BLaER1 (cell line): ENCODE results near the gene ZNF629.

ENCODE experiments used
- H3K27ac ChIP-seq: shearing (Covaris generic); formaldehyde crosslinking; 2 replicates; pipeline ENCODE4 v1.8.1; 2022
- H3K27me3 ChIP-seq: shearing (Covaris generic); formaldehyde crosslinking; 2 replicates; pipeline ENCODE4 v1.8.1; 2022
- H3K36me3 ChIP-seq: shearing (Covaris generic); formaldehyde crosslinking; 2 replicates; pipeline ENCODE4 v1.8.1; 2022
- H3K4me1 ChIP-seq: shearing (Covaris generic); formaldehyde crosslinking; 2 replicates; pipeline ENCODE4 v1.8.1; 2022
- H3K4me2 ChIP-seq: shearing (Covaris generic); formaldehyde crosslinking; 2 replicates; pipeline ENCODE4 v1.8.1; 2022
- H3K4me3 ChIP-seq: shearing (Covaris generic); formaldehyde crosslinking; 2 replicates; pipeline ENCODE4 v1.8.1; 2022
- H3K9ac ChIP-seq: shearing (Covaris generic); formaldehyde crosslinking; 2 replicates; pipeline ENCODE4 v1.8.1; 2022
- H3K9me3 ChIP-seq: shearing (Covaris generic); formaldehyde crosslinking; 2 replicates; pipeline ENCODE4 v1.8.1; 2022
- H4K20me1 ChIP-seq: shearing (Covaris generic); formaldehyde crosslinking; 2 replicates; pipeline ENCODE4 v1.8.1; 2022
- Cebpa-rat ChIP-seq: shearing (Covaris generic); IDR thresholded peaks from 2 replicates; pipeline ENCODE4 v1.8.1; 2022

Gene ZNF629

GRCh38 chr16:30748634-30749445 lies 38.2 kb downstream of the ZNF629 start:
- no peak for TF ChIP-seq Cebpa-rat
- Histone ChIP-seq H3K27me3 (no peaks in the 10 kb centered on the region), H4K20me1 (peaks cover 7% of the 10 kb centered on the region; the same call in 1 of the 2 replicates), H3K9me3 (no peaks in the 10 kb centered on the region), H3K4me3 (peak overlapping the region; percentile 75), H3K9ac (peak overlapping the region; percentile 78), H3K27ac (0 out of 2 replicates have a peak overlapping the region, but pooled peaks have one; percentile 35), H3K4me2 (peak overlapping the region; percentile 82), H3K36me3 (peaks cover 54% of the 10 kb centered on the region), H3K4me1 (peaks cover 17% of the 10 kb centered on the region)

DNA sequence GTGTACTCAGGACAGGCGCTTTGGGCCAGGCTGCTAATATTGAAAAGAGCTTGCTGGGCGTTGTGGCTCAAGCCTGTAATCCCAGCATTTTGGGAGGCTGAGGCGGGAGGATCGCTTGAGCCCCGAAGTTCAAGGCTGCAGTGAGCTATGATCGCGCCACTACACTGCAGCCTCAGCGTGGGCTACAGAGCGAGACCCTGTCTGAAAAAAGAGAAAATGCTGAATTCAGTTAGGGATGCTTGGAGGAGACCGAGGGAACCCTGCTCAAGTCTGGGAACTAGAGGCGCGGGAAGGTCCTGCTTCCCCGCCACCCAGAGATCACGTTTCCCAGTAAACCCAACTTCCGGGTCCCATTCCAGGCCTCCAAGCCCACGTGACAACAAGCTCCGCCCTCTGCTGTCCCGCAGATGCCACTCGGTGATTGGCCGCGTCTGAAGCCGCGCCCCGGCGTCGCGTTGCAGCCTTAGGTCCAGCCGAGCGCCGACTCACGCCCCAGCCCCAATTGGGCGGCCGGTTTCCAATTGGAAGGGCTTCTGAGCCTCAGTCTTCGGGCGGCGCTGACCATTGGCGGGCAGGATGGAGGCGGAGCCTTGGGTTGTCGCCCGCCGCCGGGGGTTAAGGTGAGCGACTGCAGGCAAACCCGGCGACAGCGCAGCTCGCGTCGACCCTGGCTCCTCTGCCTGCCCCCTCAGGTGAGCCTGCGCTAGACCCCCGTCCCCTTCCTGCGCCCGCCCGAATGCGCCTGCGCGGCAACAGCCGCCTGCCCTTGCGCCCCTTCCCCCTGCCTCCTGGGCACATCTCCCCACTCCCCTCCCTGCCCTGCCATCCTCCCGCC lies 39.0 kb downstream of the ZNF629 start, which contains the start of gene PHKG2:
TSS of gene PHKG2 (plus strand) at position 627 of the 835 bp plus-strand sequence. CDS start 396 bp downstream, outside the sequence.
- TF ChIP-seq Cebpa-rat = no peak
- Histone ChIP-seq H3K4me2 (peak within 1 kb of the TSS; percentile 82), H3K9me3 (no peaks in the 10 kb centered on the region), H4K20me1 (peaks cover 7% of the 10 kb centered on the region; the same call in 1 of the 2 replicates), H3K9ac (peak within 1 kb of the TSS; percentile 78), H3K36me3 (peaks cover 54% of the 10 kb centered on the region), H3K4me3 (peak within 1 kb of the TSS; percentile 75), H3K4me1 (peaks cover 17% of the 10 kb centered on the region), H3K27me3 (no peaks in the 10 kb centered on the region), H3K27ac (peak within 1 kb of the TSS; percentile 78)

DNA sequence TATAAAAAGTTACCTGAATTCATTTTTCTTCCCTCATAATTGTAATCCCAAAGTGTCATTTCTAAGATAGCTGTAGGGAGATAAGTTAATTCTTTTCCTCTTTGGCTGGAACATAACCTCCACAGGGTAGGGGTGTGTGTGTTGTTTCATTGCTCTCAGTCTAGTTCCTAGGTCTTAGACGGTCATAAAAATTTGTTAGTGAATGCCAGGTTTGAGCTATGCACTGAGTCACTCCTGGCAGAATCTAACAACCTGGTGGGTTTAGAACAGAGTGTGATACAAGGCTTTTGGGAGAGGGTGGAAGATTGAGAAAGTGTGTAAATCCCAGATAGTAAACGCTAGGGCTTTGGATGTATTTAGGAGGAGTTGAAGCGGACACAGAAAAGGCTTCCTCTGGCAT lies 39.7 kb downstream of the ZNF629 start:
- no peaks in the 10 kb centered on the region for H3K27me3 ChIP-seq
- peaks cover 17% of the 10 kb centered on the region for H3K4me1 ChIP-seq
- peak overlapping the region; percentile 74 for H3K4me2 ChIP-seq
- no peaks in the 10 kb centered on the region for H3K9me3 ChIP-seq
- peak overlapping the region; percentile 73 for H3K9ac ChIP-seq
- H4K20me1 ChIP-seq = peaks cover 7% of the 10 kb centered on the region; the same call in 1 of the 2 replicates
- no peak for TF ChIP-seq Cebpa-rat
- peak overlapping the region; percentile 78 for H3K27ac ChIP-seq
- peaks cover 54% of the 10 kb centered on the region for H3K36me3 ChIP-seq
- peak overlapping the region; percentile 75; the same call in 1 of the 2 replicates for H3K4me3 ChIP-seq

- Histone ChIP-seq H3K9ac (no peak overlapping the region), H3K27me3 (no peaks in the 10 kb centered on the region), H3K4me1 (peaks cover 17% of the 10 kb centered on the region), H3K27ac (no peak overlapping the region), H3K4me3 (no peak overlapping the region), H4K20me1 (peaks cover 7% of the 10 kb centered on the region; the same call in 1 of the 2 replicates), H3K4me2 (no peak overlapping the region), H3K9me3 (no peaks in the 10 kb centered on the region), H3K36me3 (peaks cover 54% of the 10 kb centered on the region)
- TF ChIP-seq Cebpa-rat = no peak
These were observed 40.3 kb downstream of the ZNF629 start for GRCh38 chr16:30746638-30747175.

- Histone ChIP-seq H3K27ac (no peak overlapping the region), H3K4me1 (peaks cover 29% of the 10 kb centered on the region), H3K27me3 (no peaks in the 10 kb centered on the region), H3K36me3 (peaks cover 54% of the 10 kb centered on the region), H4K20me1 (no peaks in the 10 kb centered on the region), H3K9me3 (no peaks in the 10 kb centered on the region), H3K4me2 (no peak overlapping the region), H3K9ac (no peak overlapping the region), H3K4me3 (no peak overlapping the region)
- no peak for TF ChIP-seq Cebpa-rat
These were observed 41.9 kb downstream of the ZNF629 start for GRCh38 chr16:30745082-30745481.

DNA sequence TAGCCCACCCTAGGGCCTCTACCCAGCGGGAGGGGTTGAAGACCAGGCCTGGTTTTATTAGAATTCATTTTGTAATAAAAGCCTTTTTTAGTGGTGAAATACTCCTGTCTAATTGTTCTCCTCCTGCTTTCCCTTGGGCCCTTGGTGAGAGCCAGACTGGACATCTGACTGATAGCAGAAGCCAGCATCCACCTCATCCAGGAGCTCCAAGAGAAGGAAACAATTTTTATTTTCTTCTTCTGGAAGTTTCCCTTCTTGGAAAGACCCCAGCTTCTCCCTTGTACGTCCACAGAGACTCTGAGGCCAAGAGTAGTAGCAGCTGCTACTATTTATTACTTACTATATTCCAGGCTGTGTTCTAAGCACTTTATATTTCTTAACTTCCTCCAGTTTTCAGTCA lies 42.8 kb downstream of the ZNF629 start:
- Histone ChIP-seq H3K27me3 (no peaks in the 10 kb centered on the region), H3K36me3 (peaks cover 63% of the 10 kb centered on the region), H3K9me3 (no peaks in the 10 kb centered on the region), H4K20me1 (peaks cover 9% of the 10 kb centered on the region), H3K4me1 (peaks cover 20% of the 10 kb centered on the region), H3K27ac (no peak overlapping the region), H3K4me2 (no peak overlapping the region), H3K4me3 (no peak overlapping the region), H3K9ac (no peak overlapping the region)
- TF ChIP-seq Cebpa-rat = no peak

DNA sequence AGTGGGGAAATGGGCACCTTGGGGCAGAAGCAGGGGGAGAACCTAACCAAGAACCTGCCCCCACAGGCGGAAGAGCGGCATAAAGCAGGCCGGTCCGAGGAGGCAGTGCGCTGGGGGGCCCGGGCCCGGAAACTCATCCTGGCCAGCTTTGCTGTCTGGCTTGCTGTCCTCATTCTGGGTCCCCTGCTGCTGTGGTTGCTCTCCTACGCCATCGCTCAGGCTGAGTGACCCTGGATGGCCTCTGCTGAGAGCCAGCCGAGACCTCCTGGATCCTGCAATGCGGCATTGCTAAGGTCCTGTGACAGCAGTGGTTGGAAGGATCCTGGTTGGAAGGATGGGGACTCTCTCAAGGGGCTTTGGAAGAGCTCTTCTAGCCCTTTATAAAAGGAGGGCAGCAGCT lies 43.3 kb downstream of the ZNF629 start:
- TF ChIP-seq Cebpa-rat = no peak
- H3K27ac ChIP-seq = no peak overlapping the region
- H3K27me3 ChIP-seq = no peaks in the 10 kb centered on the region
- no peak overlapping the region for H3K4me2 ChIP-seq
- H3K9me3 ChIP-seq = no peaks in the 10 kb centered on the region
- peaks cover 68% of the 10 kb centered on the region for H3K36me3 ChIP-seq
- H3K4me3 ChIP-seq = no peak overlapping the region
- peaks cover 19% of the 10 kb centered on the region for H3K4me1 ChIP-seq
- H4K20me1 ChIP-seq = peaks cover 13% of the 10 kb centered on the region
- H3K9ac ChIP-seq = no peak overlapping the region

GRCh38 chr16:30741461-30741914 lies 45.5 kb downstream of the ZNF629 start:
- H3K4me3 ChIP-seq = no peak overlapping the region
- TF ChIP-seq Cebpa-rat = no peak
- H3K27ac ChIP-seq = no peak overlapping the region
- peaks cover 31% of the 10 kb centered on the region for H4K20me1 ChIP-seq
- peaks cover 90% of the 10 kb centered on the region for H3K36me3 ChIP-seq
- peaks cover 13% of the 10 kb centered on the region for H3K4me1 ChIP-seq
- no peaks in the 10 kb centered on the region for H3K27me3 ChIP-seq
- no peak overlapping the region for H3K9ac ChIP-seq
- H3K9me3 ChIP-seq = no peaks in the 10 kb centered on the region
- H3K4me2 ChIP-seq = no peak overlapping the region
